CD14-positive monocyte (primary cell): Measurements from ENCODE around the gene LIN54. TPM values are rescaled to one million over a fixed set of nuclear protein-coding genes. Genes with fewer than 3 reads are reported as not detected.

Source experiments
- DNase-seq, 3 donors: peaks; one replicate each; pipeline ENCODE4 v3.0.0-alpha.2; 2011 to 2022
- H2AFZ ChIP-seq: 2 replicates; pipeline ENCODE4 v1.6.0; 2012; ENCODE audit warnings: mild to moderate bottlenecking, low read depth, low read length, inconsistent platforms; ENCODE audit not compliant: insufficient read depth, poor library complexity, severe bottlenecking
- H3K27ac ChIP-seq, 2 donors: 1 replicate in 1 of 2; 2 replicates in 1 of 2; pipeline ENCODE4 v1.5.1; 2012 to 2013; ENCODE audit warnings: low read length in 2 of 2, control low read depth in 1 of 2, inconsistent platforms in 1 of 2, low read depth in 1 of 2, mild to moderate bottlenecking in 1 of 2
- H3K27me3 ChIP-seq, 2 donors: one replicate each; pipeline versions ENCODE4 v1.6.0 to v1.6.1; 2011 to 2013; ENCODE audit warnings: low read length in 2 of 2; ENCODE audit not compliant: control insufficient read depth in 2 of 2, insufficient read depth in 2 of 2
- H3K36me3 ChIP-seq, 2 donors: replicated peaks in 1 of 2; 1 replicate in 1 of 2; 2 replicates in 1 of 2; pipeline versions ENCODE4 v1.5.1 to v1.6.1; 2012 to 2013; ENCODE audit warnings: low read length in 2 of 2, control low read depth in 1 of 2, inconsistent platforms in 1 of 2, mild to moderate bottlenecking in 1 of 2; ENCODE audit not compliant: insufficient read depth in 2 of 2, control insufficient read depth in 1 of 2
- H3K4me1 ChIP-seq, 2 donors: 1 replicate in 1 of 2; 2 replicates in 1 of 2; pipeline versions ENCODE4 v1.5.1 to v1.6.1; 2012 to 2013; ENCODE audit warnings: low read length in 2 of 2, control low read depth in 1 of 2, inconsistent platforms in 1 of 2, mild to moderate bottlenecking in 1 of 2, moderate library complexity in 1 of 2; ENCODE audit not compliant: insufficient read depth in 2 of 2, control insufficient read depth in 1 of 2
- H3K4me2 ChIP-seq: replicated peaks from 2 replicates; pipeline ENCODE3; 2012; ENCODE audit warnings: low read length, moderate library complexity, mild to moderate bottlenecking; ENCODE audit not compliant: poor library complexity, severe bottlenecking; ENCODE audit errors: extremely low read depth
- H3K4me3 ChIP-seq, 3 experiments: fragments of 200-600 bp in 1 of 3; sonication (generic) in 1 of 3; replicated peaks in 1 of 3; 1 replicate in 2 of 3; 2 replicates in 1 of 3; pipeline ENCODE4 v1.5.1; 2011 to 2013; ENCODE audit warnings: low read length in 3 of 3, mild to moderate bottlenecking in 3 of 3, control low read depth in 2 of 3, low read depth in 2 of 3, inconsistent platforms in 1 of 3, moderate library complexity in 1 of 3
- H3K79me2 ChIP-seq: 2 replicates; pipeline ENCODE4 v1.6.0; 2012; ENCODE audit warnings: mild to moderate bottlenecking, control low read depth, inconsistent platforms, low read length, moderate library complexity; ENCODE audit not compliant: insufficient read depth
- H3K9ac ChIP-seq: 2 replicates; pipeline ENCODE4 v1.6.0; 2017; ENCODE audit warnings: low read length, mild to moderate bottlenecking; ENCODE audit not compliant: insufficient read depth, poor library complexity, severe bottlenecking
- H3K9me3 ChIP-seq, 2 donors: replicated peaks in 1 of 2; 1 replicate in 1 of 2; 2 replicates in 1 of 2; pipeline versions ENCODE4 v1.5.1 to v1.6.1; 2012 to 2013; ENCODE audit warnings: low read length in 2 of 2, control low read depth in 1 of 2; ENCODE audit not compliant: control insufficient read depth in 1 of 2, insufficient read depth in 1 of 2
- H4K20me1 ChIP-seq: 2 replicates; pipeline ENCODE4 v1.6.0; 2012; ENCODE audit warnings: mild to moderate bottlenecking, low read length, control low read depth, moderate library complexity; ENCODE audit not compliant: insufficient read depth
- H3K27ac Mint-ChIP-seq, 7 donors: one replicate each; pipeline ENCODE4 v1.8.0; 2020; ENCODE audit warnings: mild to moderate bottlenecking in 7 of 7, mixed read lengths in 7 of 7, moderate library complexity in 6 of 7, inconsistent platforms in 2 of 7
- H3K27me3 Mint-ChIP-seq, 3 donors: one replicate each; pipeline ENCODE4 v1.8.0; 2021 to 2022; ENCODE audit warnings: low read depth in 3 of 3, mild to moderate bottlenecking in 3 of 3, mixed read lengths in 3 of 3, moderate library complexity in 3 of 3, inconsistent platforms in 1 of 3
- H3K36me3 Mint-ChIP-seq, 2 donors: one replicate each; pipeline ENCODE4 v1.8.0; 2020; ENCODE audit warnings: mixed read lengths in 2 of 2, inconsistent platforms in 1 of 2, mild to moderate bottlenecking in 1 of 2
- H3K4me1 Mint-ChIP-seq: one replicate; pipeline ENCODE4 v1.8.0; 2020; ENCODE audit warnings: mild to moderate bottlenecking, mixed read lengths
- H3K4me3 Mint-ChIP-seq, 2 donors: one replicate each; pipeline ENCODE4 v1.8.0; 2020; ENCODE audit warnings: mild to moderate bottlenecking in 2 of 2, mixed read lengths in 2 of 2, moderate library complexity in 1 of 2
- H3K9me3 Mint-ChIP-seq, 7 donors: one replicate each; pipeline ENCODE4 v1.8.0; 2020 to 2022; ENCODE audit warnings: mixed read lengths in 7 of 7, mild to moderate bottlenecking in 6 of 7, moderate library complexity in 6 of 7, inconsistent platforms in 2 of 7
- CTCF ChIP-seq: fragments of 200-600 bp; IDR thresholded peaks from one replicate; pipeline ENCODE4 v1.8.0; 2022; ENCODE audit warnings: antibody characterized with exemption, mild to moderate bottlenecking
- WGBS: methylation state at CpG from one replicate; pipeline ENCODE4 v1.1.5; 2013; ENCODE audit warnings: missing lambda C conversion rate; ENCODE audit not compliant: insufficient coverage; 5-methylcytosine and 5-hydroxymethylcytosine counted together
- intact Hi-C, 2 donors: fragments of 100-400 bp; cut with micrococcal nuclease; formaldehyde crosslinking; loops; one replicate each; pipeline versions ENCODE4 v1.15.0 to v1.15.1; 2023
- polyA plus RNA-seq, 3 donors: library from polyadenylated mRNA; depleted of rRNA in 1 of 3; unstranded in 2 of 3; stranded (reverse) in 1 of 3; fragments of 300-500 nt in 2 of 3; fragments of >200 nt in 1 of 3; fragmentation: Illumina TruSeq in 2 of 3; gene quantifications; 1 replicate in 2 of 3; 2 replicates in 1 of 3; pipeline ENCODE4 v1.2.3, GENCODE V29; 2012 to 2021

LIN54 gene
- polyA plus RNA-seq, 3 donors: 2.9 to 6.4 (median 3.7) TPM

GRCh38 chr4:83012687-83013419 lies 2.2 kb upstream of the LIN54 start:
- intact Hi-C loops: loop anchor here (1.0 to 5.0 kb wide), 3 partner anchors 22 to 111 kb away; partner anchors contain the start of genes COPS4 (in 2 of the 2) and THAP9 (in 2 of the 2)
- Mint-ChIP-seq H3K36me3 (no peaks in the 10 kb centered on the region), H3K4me1 (peaks cover 39% of the 10 kb centered on the region), H3K9me3 (no peaks in the 10 kb centered on the region), H3K27ac (peak overlapping the region; percentile 94 to 99 (median 98)), H3K27me3 (peaks cover 0 to 1% (median 0%) of the 10 kb centered on the region in 3 donors), H3K4me3 (peak overlapping the region; percentile 82 to 92)
- Histone ChIP-seq H3K79me2 (peaks cover 47% of the 10 kb centered on the region), H4K20me1 (no peaks in the 10 kb centered on the region), H3K36me3 (no peaks in the 10 kb centered on the region), H3K4me2 (peak overlapping the region; percentile 95), H3K9ac (peak overlapping the region; percentile 84), H3K27me3 (no peaks in the 10 kb centered on the region), H3K4me1 (peaks cover 31 to 35% of the 10 kb centered on the region in 2 donors), H3K9me3 (no peaks in the 10 kb centered on the region), H3K27ac (peak overlapping the region; percentile 84 to 99), H3K4me3 (peak overlapping the region; percentile 80 to 98 (median 94)), H2AFZ (peak overlapping the region; percentile 84)
- TF ChIP-seq CTCF: peak; percentile 64
- DNase-seq: peak; percentile 95 to 99 (median 96)
- under 1% methylated on average over 68 of the region's 73 CpGs for WGBS

- Histone ChIP-seq H3K4me2 (peak overlapping the region; percentile 95), H3K9me3 (no peaks in the 10 kb centered on the region), H4K20me1 (no peaks in the 10 kb centered on the region), H3K79me2 (peaks cover 53% of the 10 kb centered on the region), H3K27ac (peak overlapping the region; percentile 59 to 99), H3K9ac (peak overlapping the region; percentile 84), H3K36me3 (no peaks in the 10 kb centered on the region), H3K4me1 (peaks cover 31 to 35% of the 10 kb centered on the region in 2 donors), H3K27me3 (no peaks in the 10 kb centered on the region), H3K4me3 (peak overlapping the region; percentile 73 to 98 (median 94)), H2AFZ (peak overlapping the region; percentile 84)
- Mint-ChIP-seq H3K27ac (peak overlapping the region; percentile 72 to 99 (median 92)), H3K36me3 (no peaks in the 10 kb centered on the region), H3K9me3 (no peaks in the 10 kb centered on the region), H3K4me1 (peaks cover 43% of the 10 kb centered on the region), H3K4me3 (peak overlapping the region; percentile 94 to 99), H3K27me3 (peaks cover 0 to 1% (median 0%) of the 10 kb centered on the region in 3 donors)
- intact Hi-C loops: loop anchor here (2.0 to 5.0 kb wide), 2 partner anchors 23 to 110 kb away; partner anchors contain the start of genes THAP9 (in 2 of the 2) and COPS4 (in 1 of the 2)
- peak in 2 of 3 donors; percentile 21 to 40 for DNase-seq
- no peak for TF ChIP-seq CTCF
- WGBS: under 1% methylated on average over 37 of the region's 43 CpGs
These were observed 1.6 kb upstream of the LIN54 start for GRCh38 chr4:83012200-83012686.
